SK-N-MC (cell line): ENCODE results near the gene BHLHE23.

Experiments used
- EZH2 ChIP-seq: fragments of 200-600 bp; sonication (generic); IDR thresholded peaks from one replicate; pipeline ENCODE4 v1.6.1; 2017; ENCODE audit warnings: antibody characterized with exemption
- POLR2AphosphoS5 ChIP-seq: IDR thresholded peaks from 2 replicates; pipeline ENCODE4 v1.6.1; 2012; ENCODE audit warnings: mild to moderate bottlenecking, low read depth, low read length, borderline replicate concordance

GRCh38 chr20:63021356-63022321 is 14.9 kb upstream of the BHLHE23 start:
- TF ChIP-seq POLR2AphosphoS5: no peak
- no peak for TF ChIP-seq EZH2
